Esophagus (tissue), 2 donors: ENCODE measurements around the gene SUN1. TPM values are rescaled to one million over a fixed set of nuclear protein-coding genes. Genes with fewer than 3 reads are reported as not detected.

Experiments
- polyA plus RNA-seq, 2 donors: library from polyadenylated mRNA; stranded (reverse); fragments of 200-250 nt; gene quantifications; one replicate each; pipeline ENCODE4 v1.2.3, GENCODE V29; 2013
- donor health status: healthy with polysubstance abuse.
- donor health status: Bipolar disorder and iron deficiency.

Gene SUN1
- polyA plus RNA-seq, 2 donors, result 54.7 to 91.6 TPM

Other genes starting within 250 kb of the SUN1 start
- gene DNAAF5, start 105.8 kb upstream of the SUN1 start, polyA plus RNA-seq, result 10 to 100 TPM in 1 of 2 donors, 1 to 10 TPM in 1; 7.8 to 14.6 TPM
- gene PRKAR1B, start 105.2 kb upstream of the SUN1 start, polyA plus RNA-seq, result 10 to 100 TPM; 10.4 to 10.9 TPM
- gene GET4, start 44.1 kb downstream of the SUN1 start, polyA plus RNA-seq, result 10 to 100 TPM; 43.2 to 44.5 TPM
- gene ADAP1, start 122.2 kb downstream of the SUN1 start, polyA plus RNA-seq, result 10 to 100 TPM in 1 of 2 donors, 1 to 10 TPM in 1; 5.8 to 25.7 TPM
- gene COX19, start 143.1 kb downstream of the SUN1 start, polyA plus RNA-seq, result 1 to 10 TPM; 4.1 to 5.5 TPM
- gene CYP2W1, start 150.7 kb downstream of the SUN1 start, polyA plus RNA-seq, result 1 to 10 TPM in 1 of 2 donors, under 1 TPM in 1; 0.48 to 1.5 TPM
- gene GPR146, start 212.1 kb downstream of the SUN1 start, polyA plus RNA-seq, result 1 to 10 TPM; 4.5 to 6.3 TPM